ENCODE results near the gene POU2AF1.

The POU2AF1 gene

GRCh38 chr11:111349191-111349695 is 29.8 kb downstream of the POU2AF1 start:
- ChIA-PET CTCF (no interaction called here), POLR2A (no interaction called here)
- TF ChIP-seq, protein P1, sequence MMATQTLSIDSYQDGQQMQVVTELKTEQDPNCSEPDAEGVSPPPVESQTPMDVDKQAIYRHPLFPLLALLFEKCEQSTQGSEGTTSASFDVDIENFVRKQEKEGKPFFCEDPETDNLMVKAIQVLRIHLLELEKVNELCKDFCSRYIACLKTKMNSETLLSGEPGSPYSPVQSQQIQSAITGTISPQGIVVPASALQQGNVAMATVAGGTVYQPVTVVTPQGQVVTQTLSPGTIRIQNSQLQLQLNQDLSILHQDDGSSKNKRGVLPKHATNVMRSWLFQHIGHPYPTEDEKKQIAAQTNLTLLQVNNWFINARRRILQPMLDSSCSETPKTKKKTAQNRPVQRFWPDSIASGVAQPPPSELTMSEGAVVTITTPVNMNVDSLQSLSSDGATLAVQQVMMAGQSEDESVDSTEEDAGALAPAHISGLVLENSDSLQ (IDR thresholded peaks at IDR 0.05) = no peak
- no peak for TF ChIP-seq FOXM1 (IDR thresholded peaks at IDR 0.05; ENCODE audit: borderline replicate concordance)
- TF ChIP-seq TARDBP (IDR thresholded peaks at IDR 0.05) = no peak
- no peak for TF ChIP-seq FOXK2 (IDR thresholded peaks at IDR 0.05)
- TF ChIP-seq HDGF (IDR thresholded peaks at IDR 0.05; ENCODE audit: borderline replicate concordance) = no peak
- TF ChIP-seq ZNF384 (IDR thresholded peaks at IDR 0.05) = no peak
- TF ChIP-seq SP1 (IDR thresholded peaks at IDR 0.05) = no peak
- no peak for TF ChIP-seq BHLHE40 (IDR thresholded peaks at IDR 0.05; ENCODE audit: borderline replicate concordance)
- TF ChIP-seq ARNT (IDR thresholded peaks at IDR 0.05) = no peak
- no peak for TF ChIP-seq FOXA1 (IDR thresholded peaks at IDR 0.05)
- TF ChIP-seq ELF4 (IDR thresholded peaks at IDR 0.05) = no peak
- no peak for TF ChIP-seq L3MBTL2 (conservative IDR thresholded peaks at IDR 0.05)
- TF ChIP-seq SUZ12 (IDR thresholded peaks at IDR 0.05) = no peak
- TF ChIP-seq NFRKB (IDR thresholded peaks at IDR 0.05) = no peak
- no peak for TF ChIP-seq CTBP1 (IDR thresholded peaks at IDR 0.05; ENCODE audit: borderline replicate concordance)
- no peak for TF ChIP-seq LEF1 (IDR thresholded peaks at IDR 0.05; ENCODE audit: borderline replicate concordance)
- no peak for DNase-seq (ENCODE audit: extremely low spot score)

DNA sequence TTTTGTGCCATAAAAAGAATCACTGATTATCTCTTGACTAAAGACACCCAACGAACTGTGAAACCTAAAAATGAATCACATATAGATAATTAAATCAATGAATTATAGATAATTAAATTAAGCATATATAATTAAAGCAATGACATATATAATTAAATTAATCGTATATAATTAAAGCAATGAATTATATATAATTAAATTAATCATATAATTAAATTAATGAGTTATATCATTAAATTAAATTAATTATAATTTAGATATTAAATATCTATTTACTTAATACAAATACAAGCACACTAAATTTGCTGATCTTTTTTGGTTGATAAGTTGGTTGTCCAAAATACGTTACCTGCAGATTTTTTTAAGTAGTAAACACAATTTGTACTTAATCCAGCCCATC is 30.9 kb downstream of the POU2AF1 start:
- DNase-seq (ENCODE audit: extremely low spot score) = no peak
- ChIA-PET POLR2A (no interaction called here), CTCF (no interaction called here)
- no peak for TF ChIP-seq LEF1 (IDR thresholded peaks at IDR 0.05; ENCODE audit: borderline replicate concordance)
- no peak for TF ChIP-seq SUZ12 (IDR thresholded peaks at IDR 0.05)
- no peak for TF ChIP-seq SP1 (IDR thresholded peaks at IDR 0.05)
- no peak for TF ChIP-seq HDGF (IDR thresholded peaks at IDR 0.05; ENCODE audit: borderline replicate concordance)
- TF ChIP-seq FOXK2 (IDR thresholded peaks at IDR 0.05) = no peak
- no peak for TF ChIP-seq FOXM1 (IDR thresholded peaks at IDR 0.05; ENCODE audit: borderline replicate concordance)
- no peak for TF ChIP-seq CTBP1 (IDR thresholded peaks at IDR 0.05; ENCODE audit: borderline replicate concordance)
- TF ChIP-seq ZNF384 (IDR thresholded peaks at IDR 0.05) = no peak

DNA sequence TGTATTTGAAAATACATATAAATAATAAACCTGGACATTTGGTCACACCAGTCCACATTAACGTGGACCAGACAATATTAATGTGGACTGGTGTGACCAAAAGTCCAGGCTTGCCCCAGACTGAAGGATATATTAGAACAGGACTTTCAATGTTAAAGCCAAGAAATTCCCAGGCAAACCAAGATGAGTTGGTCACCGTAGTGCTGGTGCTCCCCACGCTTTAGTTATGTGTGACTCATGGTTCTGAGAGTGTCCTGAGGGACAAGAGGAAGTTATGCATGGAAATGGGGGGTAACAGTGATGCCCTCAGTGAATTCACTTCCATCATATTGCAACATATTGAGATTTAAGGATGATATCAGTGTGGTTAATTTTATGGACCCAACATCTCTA is 31.4 kb downstream of the POU2AF1 start:
- CTCF ChIA-PET = no interaction called here
- TF ChIP-seq ZNF384 (IDR thresholded peaks at IDR 0.05) (no peak), NFRKB (IDR thresholded peaks at IDR 0.05) (no peak), LEF1 (IDR thresholded peaks at IDR 0.05; ENCODE audit: borderline replicate concordance) (no peak), ELF4 (IDR thresholded peaks at IDR 0.05) (no peak), CTBP1 (IDR thresholded peaks at IDR 0.05; ENCODE audit: borderline replicate concordance) (no peak), TARDBP (IDR thresholded peaks at IDR 0.05) (no peak), FOXM1 (IDR thresholded peaks at IDR 0.05; ENCODE audit: borderline replicate concordance) (no peak)
- TF ChIP-seq, protein P1 (IDR thresholded peaks at IDR 0.05) = no peak
- POLR2A ChIA-PET = no interaction called here
- no peak for DNase-seq (ENCODE audit: extremely low spot score)

- TF ChIP-seq LEF1 (IDR thresholded peaks at IDR 0.05; ENCODE audit: borderline replicate concordance) (no peak), ARNT (IDR thresholded peaks at IDR 0.05) (no peak), SUZ12 (IDR thresholded peaks at IDR 0.05) (no peak), NFRKB (IDR thresholded peaks at IDR 0.05) (no peak), ZNF384 (IDR thresholded peaks at IDR 0.05) (no peak), L3MBTL2 (conservative IDR thresholded peaks at IDR 0.05) (no peak), CTBP1 (IDR thresholded peaks at IDR 0.05; ENCODE audit: borderline replicate concordance) (no peak), FOXM1 (IDR thresholded peaks at IDR 0.05; ENCODE audit: borderline replicate concordance) (no peak), ELF4 (IDR thresholded peaks at IDR 0.05) (no peak), BHLHE40 (IDR thresholded peaks at IDR 0.05; ENCODE audit: borderline replicate concordance) (no peak), HDGF (IDR thresholded peaks at IDR 0.05; ENCODE audit: borderline replicate concordance) (no peak), FOXA1 (IDR thresholded peaks at IDR 0.05) (no peak)
- TF ChIP-seq, protein P1 (IDR thresholded peaks at IDR 0.05) = no peak
- CTCF ChIA-PET = no interaction called here
- no peak for DNase-seq (ENCODE audit: extremely low spot score)
- POLR2A ChIA-PET = no interaction called here
Observed at GRCh38 chr11:111347002-111347722, 31.9 kb downstream of the POU2AF1 start.

- no peak for DNase-seq (ENCODE audit: extremely low spot score)
- CTCF ChIA-PET = no interaction called here
- TF ChIP-seq HDGF (IDR thresholded peaks at IDR 0.05; ENCODE audit: borderline replicate concordance) (no peak), TARDBP (IDR thresholded peaks at IDR 0.05) (no peak), SP1 (IDR thresholded peaks at IDR 0.05) (no peak), FOXK2 (IDR thresholded peaks at IDR 0.05) (no peak), ZNF384 (IDR thresholded peaks at IDR 0.05) (no peak), CTBP1 (IDR thresholded peaks at IDR 0.05; ENCODE audit: borderline replicate concordance) (no peak), NFRKB (IDR thresholded peaks at IDR 0.05) (no peak), ELF4 (IDR thresholded peaks at IDR 0.05) (no peak), BHLHE40 (IDR thresholded peaks at IDR 0.05; ENCODE audit: borderline replicate concordance) (no peak), SUZ12 (IDR thresholded peaks at IDR 0.05) (no peak), FOXM1 (IDR thresholded peaks at IDR 0.05; ENCODE audit: borderline replicate concordance) (no peak), ARNT (IDR thresholded peaks at IDR 0.05) (no peak), FOXA1 (IDR thresholded peaks at IDR 0.05) (no peak), LEF1 (IDR thresholded peaks at IDR 0.05; ENCODE audit: borderline replicate concordance) (no peak), L3MBTL2 (conservative IDR thresholded peaks at IDR 0.05) (no peak)
- TF ChIP-seq, protein P1 (IDR thresholded peaks at IDR 0.05) = no peak
Observed at GRCh38 chr11:111344032-111344431, 35.0 kb downstream of the POU2AF1 start.

More at GRCh38 chr11:111344032-111344431, 35.0 kb downstream of the POU2AF1 start:
- POLR2A ChIA-PET = no interaction called here

Data from HEK293T (cell line).